Occipital lobe (tissue), 2 donors: Measurements from ENCODE around the gene HOXC12. TPM values are rescaled to one million over a fixed set of nuclear protein-coding genes. Genes with fewer than 3 reads are reported as not detected.

ENCODE experiments used
- DNase-seq: peaks from one replicate; lab custom pipeline; 2025; lab: John Stamatoyannopoulos, UW
- total RNA-seq: library from RNA; depleted of rRNA; stranded (reverse); fragments of >200 nt; gene quantifications from one replicate; pipeline ENCODE4 v1.2.3, GENCODE V29; 2014

HOXC12 gene
- total RNA-seq, 1 donor from 2014 or later: not detected

GRCh38 chr12:53955776-53956250, 1.1 kb downstream of the HOXC12 start:
- DNase-seq: no peak

GRCh38 chr12:53956251-53956887, 1.7 kb downstream of the HOXC12 start:
- DNase-seq: no peak

- no peak for DNase-seq
Measured at GRCh38 chr12:53956914-53957536, 2.3 kb downstream of the HOXC12 start.

GRCh38 chr12:53958128-53958527, 3.4 kb downstream of the HOXC12 start:
- no peak for DNase-seq

- DNase-seq: no peak
Measured at GRCh38 chr12:53959314-53959713, 4.6 kb downstream of the HOXC12 start.

GRCh38 chr12:53960187-53961024, 5.7 kb downstream of the HOXC12 start:
- DNase-seq: no peak

- DNase-seq: no peak
Measured at GRCh38 chr12:53961025-53961761, 6.5 kb downstream of the HOXC12 start.

- DNase-seq: no peak
Measured at GRCh38 chr12:53963005-53963404, 8.3 kb downstream of the HOXC12 start.

- no peak for DNase-seq
Measured at GRCh38 chr12:53963434-53964314, 9.0 kb downstream of the HOXC12 start.

- no peak for DNase-seq
Measured at GRCh38 chr12:53964315-53964713, 9.6 kb downstream of the HOXC12 start.

- no peak for DNase-seq
Measured at GRCh38 chr12:53965281-53966084, 10.8 kb downstream of the HOXC12 start.

- no peak for DNase-seq
Measured at GRCh38 chr12:53966085-53966384, 11.3 kb downstream of the HOXC12 start.

- DNase-seq: no peak
Measured at GRCh38 chr12:53966385-53967133, 11.9 kb downstream of the HOXC12 start.

- no peak for DNase-seq
Measured at GRCh38 chr12:53967421-53967925, 12.8 kb downstream of the HOXC12 start.

GRCh38 chr12:53968214-53969127, 13.8 kb downstream of the HOXC12 start:
- DNase-seq: no peak

GRCh38 chr12:53969588-53970259, 15.0 kb downstream of the HOXC12 start:
- DNase-seq: no peak

GRCh38 chr12:53970451-53970850, 15.7 kb downstream of the HOXC12 start:
- DNase-seq: no peak
